BLaER1 (cell line): Measurements from ENCODE around the gene SLCO2A1.
A peak's percentile ranks its signal among the peaks of the same experiment; 100 is the strongest.

Source experiments
- H3K27ac ChIP-seq: shearing (Covaris generic); formaldehyde crosslinking; 2 replicates; pipeline ENCODE4 v1.8.1; 2022
- H3K27me3 ChIP-seq: shearing (Covaris generic); formaldehyde crosslinking; 2 replicates; pipeline ENCODE4 v1.8.1; 2022
- H3K36me3 ChIP-seq: shearing (Covaris generic); formaldehyde crosslinking; 2 replicates; pipeline ENCODE4 v1.8.1; 2022
- H3K4me1 ChIP-seq: shearing (Covaris generic); formaldehyde crosslinking; 2 replicates; pipeline ENCODE4 v1.8.1; 2022
- H3K4me2 ChIP-seq: shearing (Covaris generic); formaldehyde crosslinking; 2 replicates; pipeline ENCODE4 v1.8.1; 2022
- H3K4me3 ChIP-seq: shearing (Covaris generic); formaldehyde crosslinking; 2 replicates; pipeline ENCODE4 v1.8.1; 2022
- H3K9ac ChIP-seq: shearing (Covaris generic); formaldehyde crosslinking; 2 replicates; pipeline ENCODE4 v1.8.1; 2022
- H3K9me3 ChIP-seq: shearing (Covaris generic); formaldehyde crosslinking; 2 replicates; pipeline ENCODE4 v1.8.1; 2022
- H4K20me1 ChIP-seq: shearing (Covaris generic); formaldehyde crosslinking; 2 replicates; pipeline ENCODE4 v1.8.1; 2022
- Cebpa-rat ChIP-seq: shearing (Covaris generic); IDR thresholded peaks from 2 replicates; pipeline ENCODE4 v1.8.1; 2022

SLCO2A1 gene

GRCh38 chr3:133994166-133994890, 35.4 kb downstream of the SLCO2A1 start:
- H3K9me3 ChIP-seq = no peaks in the 10 kb centered on the region
- peak overlapping the region; percentile 40 for H3K4me2 ChIP-seq
- H3K9ac ChIP-seq = no peak overlapping the region
- no peaks in the 10 kb centered on the region for H3K27me3 ChIP-seq
- no peak overlapping the region for H3K27ac ChIP-seq
- no peak for TF ChIP-seq Cebpa-rat
- no peaks in the 10 kb centered on the region for H3K36me3 ChIP-seq
- H3K4me1 ChIP-seq = peaks cover 26% of the 10 kb centered on the region
- H3K4me3 ChIP-seq = no peak overlapping the region
- no peaks in the 10 kb centered on the region for H4K20me1 ChIP-seq

GRCh38 chr3:133992951-133993620, 36.6 kb downstream of the SLCO2A1 start:
- Histone ChIP-seq H3K9ac (no peak overlapping the region), H3K4me1 (peaks cover 26% of the 10 kb centered on the region), H3K4me2 (no peak overlapping the region), H3K9me3 (no peaks in the 10 kb centered on the region), H4K20me1 (no peaks in the 10 kb centered on the region), H3K27me3 (no peaks in the 10 kb centered on the region), H3K27ac (no peak overlapping the region), H3K36me3 (no peaks in the 10 kb centered on the region), H3K4me3 (no peak overlapping the region)
- no peak for TF ChIP-seq Cebpa-rat

GRCh38 chr3:133992381-133992780, 37.3 kb downstream of the SLCO2A1 start:
- H3K4me1 ChIP-seq = peaks cover 26% of the 10 kb centered on the region
- TF ChIP-seq Cebpa-rat = no peak
- H3K9me3 ChIP-seq = no peaks in the 10 kb centered on the region
- H3K27ac ChIP-seq = no peak overlapping the region
- no peaks in the 10 kb centered on the region for H3K27me3 ChIP-seq
- no peak overlapping the region for H3K4me2 ChIP-seq
- no peak overlapping the region for H3K9ac ChIP-seq
- no peak overlapping the region for H3K4me3 ChIP-seq
- H4K20me1 ChIP-seq = no peaks in the 10 kb centered on the region
- no peaks in the 10 kb centered on the region for H3K36me3 ChIP-seq

GRCh38 chr3:133991637-133992036, 38.1 kb downstream of the SLCO2A1 start:
- H3K27ac ChIP-seq = no peak overlapping the region
- TF ChIP-seq Cebpa-rat = no peak
- peaks cover 28% of the 10 kb centered on the region for H3K4me1 ChIP-seq
- H3K9me3 ChIP-seq = no peaks in the 10 kb centered on the region
- no peaks in the 10 kb centered on the region for H3K27me3 ChIP-seq
- no peaks in the 10 kb centered on the region for H3K36me3 ChIP-seq
- peak overlapping the region; percentile 27 for H3K4me2 ChIP-seq
- no peak overlapping the region for H3K4me3 ChIP-seq
- no peaks in the 10 kb centered on the region for H4K20me1 ChIP-seq
- H3K9ac ChIP-seq = no peak overlapping the region

- Histone ChIP-seq H3K27me3 (no peaks in the 10 kb centered on the region), H3K9ac (no peak overlapping the region), H3K4me2 (peak overlapping the region; percentile 27)
Measured at GRCh38 chr3:133991209-133991608, 38.5 kb downstream of the SLCO2A1 start.

GRCh38 chr3:133989936-133990702, 39.6 kb downstream of the SLCO2A1 start:
- Histone ChIP-seq H3K4me1 (peaks cover 40% of the 10 kb centered on the region), H3K4me2 (no peak overlapping the region), H3K9me3 (no peaks in the 10 kb centered on the region), H3K36me3 (no peaks in the 10 kb centered on the region), H3K27me3 (no peaks in the 10 kb centered on the region), H4K20me1 (no peaks in the 10 kb centered on the region), H3K9ac (no peak overlapping the region), H3K27ac (no peak overlapping the region), H3K4me3 (no peak overlapping the region)
- no peak for TF ChIP-seq Cebpa-rat

More at GRCh38 chr3:133991209-133991608, 38.5 kb downstream of the SLCO2A1 start:
- H3K36me3 ChIP-seq = no peaks in the 10 kb centered on the region
- peaks cover 32% of the 10 kb centered on the region for H3K4me1 ChIP-seq
- H4K20me1 ChIP-seq = no peaks in the 10 kb centered on the region
- no peaks in the 10 kb centered on the region for H3K9me3 ChIP-seq
- no peak for TF ChIP-seq Cebpa-rat
- H3K4me3 ChIP-seq = no peak overlapping the region
- H3K27ac ChIP-seq = no peak overlapping the region

GRCh38 chr3:133988631-133989161, 41.0 kb downstream of the SLCO2A1 start:
- peaks cover 41% of the 10 kb centered on the region for H3K4me1 ChIP-seq
- H3K27me3 ChIP-seq = no peaks in the 10 kb centered on the region
- no peaks in the 10 kb centered on the region for H3K9me3 ChIP-seq
- no peak overlapping the region for H3K9ac ChIP-seq
- H3K4me2 ChIP-seq = no peak overlapping the region
- H3K36me3 ChIP-seq = no peaks in the 10 kb centered on the region
- no peak overlapping the region for H3K4me3 ChIP-seq
- H3K27ac ChIP-seq = no peak overlapping the region
- H4K20me1 ChIP-seq = no peaks in the 10 kb centered on the region
- TF ChIP-seq Cebpa-rat = no peak

- no peaks in the 10 kb centered on the region for H3K9me3 ChIP-seq
- H4K20me1 ChIP-seq = no peaks in the 10 kb centered on the region
- H3K27ac ChIP-seq = no peak overlapping the region
- no peak overlapping the region for H3K4me3 ChIP-seq
- no peak overlapping the region for H3K9ac ChIP-seq
- no peaks in the 10 kb centered on the region for H3K27me3 ChIP-seq
- no peak overlapping the region for H3K4me2 ChIP-seq
- TF ChIP-seq Cebpa-rat = no peak
- peaks cover 41% of the 10 kb centered on the region for H3K4me1 ChIP-seq
- no peaks in the 10 kb centered on the region for H3K36me3 ChIP-seq
Measured at GRCh38 chr3:133987948-133988484, 41.7 kb downstream of the SLCO2A1 start.

- no peaks in the 10 kb centered on the region for H4K20me1 ChIP-seq
- no peak overlapping the region for H3K4me2 ChIP-seq
- no peak for TF ChIP-seq Cebpa-rat
- no peak overlapping the region for H3K4me3 ChIP-seq
- H3K36me3 ChIP-seq = no peaks in the 10 kb centered on the region
- H3K4me1 ChIP-seq = peaks cover 41% of the 10 kb centered on the region
- H3K27me3 ChIP-seq = no peaks in the 10 kb centered on the region
- H3K9ac ChIP-seq = no peak overlapping the region
- no peak overlapping the region for H3K27ac ChIP-seq
- H3K9me3 ChIP-seq = no peaks in the 10 kb centered on the region
Measured at GRCh38 chr3:133987136-133987535, 42.6 kb downstream of the SLCO2A1 start.
